Cerebellar nuclear complex (tissue), 1 donor: ENCODE data around the gene TTLL5.
A peak's percentile ranks its signal among the peaks of the same experiment; 100 is the strongest.

Source experiments
- DNase-seq, 2 experiments: peaks; one replicate each; lab custom pipeline; 2025; lab: John Stamatoyannopoulos, UW

Gene TTLL5

DNA sequence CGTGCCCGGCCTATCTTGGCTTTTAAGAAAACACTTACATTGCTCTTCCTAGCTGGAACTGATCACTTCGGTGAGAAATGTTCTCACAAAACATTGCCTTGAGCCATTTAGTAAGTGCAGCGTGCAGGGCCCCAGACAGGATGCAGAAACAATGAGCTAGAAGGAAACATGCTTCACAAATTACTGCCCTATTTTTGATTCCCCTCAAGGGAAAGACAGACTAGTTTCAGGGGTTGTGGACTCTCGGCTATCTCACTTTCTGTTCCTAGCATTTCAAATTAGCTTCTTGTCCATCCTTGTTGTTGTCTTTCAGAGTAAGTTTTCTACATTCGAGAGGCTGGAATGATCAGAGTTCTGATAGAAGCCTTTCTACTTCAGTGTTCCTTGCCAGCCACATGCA lies 299.2 kb downstream of the TTLL5 start:
- no peak for DNase-seq

DNA sequence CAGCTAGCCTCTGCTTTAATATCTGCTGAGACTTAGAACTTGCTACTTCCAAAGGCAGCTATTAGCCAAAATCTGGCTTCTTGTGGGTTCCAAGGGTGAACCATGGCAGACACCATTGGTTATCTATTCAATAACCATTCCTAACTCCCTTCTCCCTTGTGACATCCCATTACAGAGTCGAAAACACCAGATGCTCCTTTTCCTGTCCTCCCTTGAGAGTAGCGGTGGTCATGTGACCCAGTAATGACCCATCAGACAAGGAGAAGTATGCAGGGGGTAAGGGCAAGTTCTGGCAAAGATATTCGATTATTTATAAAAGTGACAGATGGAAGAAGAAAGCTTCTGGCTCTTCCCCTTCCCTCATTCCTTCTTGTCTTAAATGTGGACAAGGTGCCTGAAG lies 300.6 kb downstream of the TTLL5 start:
- no peak for DNase-seq

DNA sequence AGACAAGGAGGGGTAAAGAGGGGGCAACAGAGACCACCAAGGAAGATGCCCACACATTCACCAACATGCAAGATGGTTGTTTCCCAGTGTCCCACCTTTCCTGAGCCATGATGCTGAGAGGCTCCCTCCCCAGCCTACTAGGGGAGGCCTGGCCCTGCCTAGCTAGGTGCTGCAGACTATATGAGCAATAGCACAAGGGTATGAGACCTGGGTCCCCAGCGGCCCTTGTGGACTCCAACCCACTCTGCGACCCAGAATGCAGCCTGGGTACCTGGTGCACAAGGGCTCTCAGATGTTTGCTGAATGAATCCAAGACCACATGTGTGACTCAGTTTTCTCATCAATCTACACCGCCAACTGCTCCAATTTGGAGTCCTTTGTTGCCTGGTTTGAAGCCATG lies 306.8 kb downstream of the TTLL5 start:
- no peak for DNase-seq

DNA sequence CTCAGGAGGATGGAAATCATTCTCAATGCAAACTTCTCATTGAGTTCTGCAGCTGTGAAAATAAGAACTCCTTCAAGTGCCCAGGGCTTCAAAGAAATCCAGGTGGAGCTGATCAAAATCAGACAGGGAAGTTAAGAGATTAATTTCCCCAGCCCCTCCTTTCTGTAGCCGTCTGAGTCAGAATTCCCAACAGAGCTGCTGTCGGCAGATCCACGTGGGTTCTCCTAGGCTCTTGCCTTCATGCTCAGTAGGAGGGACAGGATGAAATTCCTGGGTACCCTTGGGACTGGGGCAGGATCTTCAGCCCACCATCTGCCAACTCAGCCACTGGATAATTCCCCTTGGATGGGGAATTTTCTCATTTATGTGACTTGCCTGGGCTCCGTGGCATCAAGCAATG lies 307.4 kb downstream of the TTLL5 start:
- no peak for DNase-seq

DNA sequence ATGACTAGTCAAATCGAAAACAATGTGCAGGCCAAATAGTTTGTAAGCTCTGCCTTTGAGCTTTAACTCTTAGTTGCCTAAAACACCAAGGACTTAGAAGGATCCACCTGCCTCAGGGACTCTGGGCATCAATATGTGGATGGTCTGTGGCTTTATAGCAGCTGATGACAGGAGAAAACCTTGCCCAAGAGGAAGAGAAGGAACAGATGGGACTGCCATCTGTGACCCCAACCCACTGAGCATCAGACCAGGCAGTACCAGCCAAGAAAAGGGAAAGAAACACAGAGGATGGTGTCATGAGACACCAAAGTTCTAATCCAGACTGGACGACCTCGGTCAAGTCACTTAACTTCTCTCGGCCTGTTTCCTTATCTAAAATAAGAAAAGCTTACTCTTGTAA lies 308.1 kb downstream of the TTLL5 start:
- peak in 1 of 2 experiments; percentile 8 for DNase-seq

DNA sequence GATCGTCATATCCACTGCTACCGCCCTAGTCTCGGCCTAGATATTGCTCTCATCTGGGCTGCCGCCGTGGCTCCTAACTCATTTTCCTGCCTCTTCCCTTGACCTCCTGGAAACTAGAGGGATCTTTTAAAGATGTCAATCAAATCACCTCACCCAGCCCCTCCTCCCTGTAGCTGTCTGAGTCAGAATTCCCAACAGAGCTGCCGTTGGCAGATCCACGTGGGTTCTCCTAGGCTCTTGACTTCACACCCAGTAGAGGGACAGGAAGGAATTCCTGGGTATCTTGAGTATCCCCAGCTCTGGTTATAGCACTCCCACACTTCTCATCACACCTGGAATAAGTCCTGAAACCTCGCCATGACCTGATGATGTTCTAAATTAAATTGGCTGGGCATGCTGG lies 308.8 kb downstream of the TTLL5 start:
- DNase-seq, result no peak

DNA sequence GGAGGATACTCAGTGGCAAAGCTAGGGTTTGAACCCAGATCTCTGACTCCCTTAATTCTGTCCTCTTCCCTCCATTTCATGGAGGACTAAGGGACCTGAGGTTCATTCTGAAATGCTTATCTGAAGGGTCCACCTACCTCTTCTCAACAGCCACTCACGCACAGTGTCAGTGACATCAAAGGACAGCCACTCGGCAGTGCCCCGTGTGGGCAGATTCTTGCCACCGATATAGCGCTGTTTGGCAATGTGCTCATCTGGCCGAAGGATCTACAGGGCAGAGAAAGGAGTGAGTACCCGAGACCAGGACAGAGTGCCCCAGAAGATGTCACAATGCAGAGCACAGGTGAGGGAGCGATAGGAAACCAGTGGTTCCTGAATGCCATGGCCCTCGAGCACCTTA lies 309.9 kb downstream of the TTLL5 start:
- no peak for DNase-seq

DNA sequence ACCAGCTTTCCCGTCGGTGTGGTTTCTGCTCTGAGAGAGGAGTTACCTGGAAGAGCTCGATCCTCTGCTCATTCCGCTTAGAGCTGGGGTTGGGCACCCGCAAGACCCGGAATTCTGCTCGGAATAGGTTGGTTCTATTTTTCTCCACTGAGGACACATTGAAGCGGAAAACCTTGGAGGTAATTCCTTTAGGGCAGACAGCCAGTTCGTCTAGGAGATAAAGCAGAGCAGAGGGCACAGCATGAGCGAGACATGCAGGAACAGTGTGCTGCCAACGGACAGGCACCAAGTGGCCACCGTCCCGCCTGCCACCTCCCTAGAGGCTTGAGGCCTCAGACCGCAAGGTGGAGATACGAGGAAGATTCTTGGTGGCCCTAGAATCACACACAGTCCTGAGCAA lies 310.5 kb downstream of the TTLL5 start:
- peak in 1 of 2 experiments; percentile 40 for DNase-seq

DNA sequence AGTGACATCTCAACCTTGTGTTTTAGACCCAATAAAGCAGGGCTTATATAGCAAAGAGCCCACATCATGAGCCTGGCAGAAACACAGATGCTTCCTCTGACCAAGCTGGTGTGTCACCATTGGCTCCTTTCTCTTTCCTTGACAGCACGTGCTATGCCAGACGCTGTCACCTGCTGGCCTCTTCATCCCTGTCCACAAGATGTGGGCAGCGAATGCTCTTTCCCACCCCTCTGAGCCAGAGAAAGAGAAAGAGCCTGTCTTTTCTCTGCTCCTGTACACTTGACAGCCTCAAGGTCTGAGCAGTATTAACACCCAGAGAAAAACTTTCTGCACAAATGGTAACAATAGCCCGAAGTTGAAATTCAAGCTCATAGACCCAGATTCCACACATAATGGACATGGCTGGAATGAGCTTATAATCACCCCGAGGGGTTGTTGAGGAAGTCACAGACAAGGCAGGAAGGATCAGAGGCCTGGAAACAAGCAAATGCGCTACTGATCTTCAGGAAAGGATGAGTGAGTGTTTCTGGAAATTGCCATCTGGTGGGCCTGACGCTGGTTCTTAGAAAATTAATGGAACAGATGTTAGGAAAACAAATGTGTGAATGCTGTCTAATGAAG lies 311.9 kb downstream of the TTLL5 start:
- no peak for DNase-seq

DNA sequence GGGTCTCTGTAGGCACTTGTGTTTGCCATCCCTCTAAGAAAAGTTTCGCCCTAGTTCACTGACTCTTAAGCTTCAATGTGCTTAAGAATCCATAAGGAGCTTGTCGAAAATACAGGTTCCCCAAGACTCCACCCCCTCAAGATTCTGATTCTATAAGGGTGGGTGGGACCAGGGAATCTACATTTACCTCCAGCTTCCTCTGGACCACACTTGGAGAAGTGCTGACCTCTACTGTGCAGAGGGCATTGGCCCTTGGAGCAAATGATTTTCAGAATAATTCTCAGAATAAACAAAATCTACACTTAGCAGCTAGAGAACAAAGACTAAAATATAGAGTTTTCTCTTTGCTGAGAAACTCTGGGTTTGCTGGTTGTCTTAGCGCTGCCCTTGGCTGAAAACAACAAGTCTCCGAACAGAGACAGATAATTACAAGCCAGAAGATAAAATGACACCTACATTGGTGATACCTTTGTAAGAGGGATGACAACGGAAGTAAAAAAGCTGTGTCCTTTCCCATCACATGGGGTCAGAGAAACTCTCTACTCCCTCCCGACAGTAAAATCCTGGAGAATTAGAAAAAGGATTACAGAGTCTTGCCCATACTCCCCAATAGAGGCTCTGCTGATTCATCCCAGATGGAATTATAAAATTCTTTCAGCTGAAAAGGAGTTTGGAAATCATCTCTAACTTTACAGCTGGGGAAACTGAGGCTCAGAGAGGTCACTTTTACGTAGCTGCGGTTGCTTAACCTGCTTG lies 316.0 kb downstream of the TTLL5 start:
- DNase-seq, result no peak

DNA sequence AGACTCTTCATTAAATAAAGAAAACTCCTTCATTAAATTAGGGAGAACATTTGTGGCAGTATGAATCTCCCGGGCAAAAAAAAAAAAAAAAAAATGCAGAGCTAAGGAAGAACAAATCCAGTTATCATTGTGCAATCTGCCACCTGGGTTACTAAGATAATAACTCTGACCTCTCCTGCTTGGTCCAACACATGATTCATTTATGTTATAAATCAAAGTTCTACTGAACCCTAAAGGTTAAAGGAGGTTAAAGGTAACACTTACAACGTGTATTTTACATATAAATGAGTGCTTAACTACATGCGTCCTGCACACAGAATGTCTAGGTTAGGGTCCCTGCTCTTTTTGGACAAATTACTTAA lies 316.5 kb downstream of the TTLL5 start:
- DNase-seq, result no peak

DNA sequence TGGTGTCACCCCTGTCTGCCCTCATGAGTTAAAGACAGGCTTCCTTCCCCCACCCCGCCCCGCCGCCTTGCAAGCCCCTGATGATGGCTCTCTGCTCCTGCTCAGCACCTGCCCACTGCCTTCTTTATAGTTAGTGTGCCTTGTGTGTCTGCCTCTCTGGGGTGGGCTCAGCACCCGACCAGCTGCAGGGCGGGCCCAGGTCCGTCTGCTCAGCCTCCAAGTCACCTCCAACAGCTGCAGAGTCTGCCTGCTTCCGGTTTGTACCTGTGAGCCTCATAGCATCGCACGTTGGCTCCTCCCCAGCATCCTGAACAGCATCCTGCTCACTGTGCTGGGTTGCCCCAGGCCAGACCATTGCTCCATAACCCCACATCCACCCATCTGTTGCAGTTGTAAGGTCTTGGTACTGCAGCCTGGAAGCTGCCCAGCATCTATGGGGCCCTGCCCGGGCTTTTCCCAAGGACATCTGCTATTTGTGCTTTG lies 317.2 kb downstream of the TTLL5 start:
- no peak for DNase-seq

DNA sequence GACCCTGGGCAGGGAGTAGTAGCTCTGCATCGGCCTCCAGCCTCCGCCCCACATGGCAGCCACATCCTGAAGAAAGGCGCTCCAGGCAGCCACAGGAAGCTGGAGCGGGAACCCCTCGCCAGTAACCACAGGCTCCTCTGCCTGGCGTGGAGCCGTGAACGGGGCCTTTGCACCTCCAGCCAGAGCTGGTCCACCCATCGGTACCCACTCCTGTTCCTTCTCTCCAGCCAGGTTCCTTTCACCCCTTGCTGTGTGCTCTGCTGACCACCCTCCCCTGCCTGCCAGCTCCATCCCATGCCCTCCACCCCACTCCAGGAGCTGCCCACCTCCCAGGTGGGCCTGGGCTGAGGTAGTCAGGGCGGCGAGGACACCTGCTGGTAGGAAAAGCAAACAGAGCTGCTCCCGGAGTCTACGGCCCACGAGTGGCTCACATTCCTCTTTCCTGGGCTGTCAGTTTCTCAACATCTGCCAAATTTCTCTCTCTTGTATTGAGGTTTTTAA lies 318.1 kb downstream of the TTLL5 start:
- DNase-seq, result no peak

DNA sequence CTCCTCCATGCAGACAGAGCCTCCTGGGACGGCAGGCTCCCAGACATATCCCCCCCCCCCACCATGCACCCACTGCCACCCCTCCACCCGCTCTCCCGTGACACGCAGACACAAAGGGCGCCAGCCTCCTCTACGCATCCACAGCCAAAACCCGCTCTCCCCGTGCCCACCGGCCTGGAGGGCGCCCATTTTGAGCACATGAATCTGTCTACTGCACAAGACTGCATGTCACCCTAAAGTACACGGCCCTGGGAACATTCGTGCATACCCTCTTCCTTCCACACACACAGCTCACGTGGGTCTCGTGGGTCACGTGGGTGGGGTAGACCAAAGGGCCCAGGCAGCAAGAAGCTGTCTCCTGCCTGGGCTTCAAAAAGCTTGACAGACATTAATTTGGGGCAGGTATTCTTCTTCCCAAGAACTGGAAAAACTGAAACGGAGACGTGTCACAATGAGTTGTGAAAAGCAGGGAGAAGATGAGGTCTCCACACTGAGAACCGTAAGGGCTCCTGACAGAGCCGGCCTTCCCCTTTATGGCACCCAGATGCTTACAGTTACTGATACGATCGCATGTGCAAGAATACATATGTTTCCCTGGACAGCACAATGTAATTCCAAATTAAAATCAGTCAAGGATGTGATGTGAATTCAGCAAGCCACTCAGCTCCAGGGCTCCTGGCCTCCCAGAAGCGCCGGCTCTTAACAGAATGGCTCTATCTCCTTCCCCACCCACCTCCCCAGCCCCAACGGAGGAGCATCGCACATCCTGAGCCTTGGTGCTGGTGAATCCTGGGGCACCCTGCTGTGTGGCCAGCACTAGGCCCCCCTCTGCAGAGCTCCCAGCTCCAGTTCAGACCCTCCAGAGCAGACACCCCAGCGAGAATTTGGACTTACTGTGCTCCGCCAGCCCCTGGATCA lies 318.9 kb downstream of the TTLL5 start:
- no peak for DNase-seq

DNA sequence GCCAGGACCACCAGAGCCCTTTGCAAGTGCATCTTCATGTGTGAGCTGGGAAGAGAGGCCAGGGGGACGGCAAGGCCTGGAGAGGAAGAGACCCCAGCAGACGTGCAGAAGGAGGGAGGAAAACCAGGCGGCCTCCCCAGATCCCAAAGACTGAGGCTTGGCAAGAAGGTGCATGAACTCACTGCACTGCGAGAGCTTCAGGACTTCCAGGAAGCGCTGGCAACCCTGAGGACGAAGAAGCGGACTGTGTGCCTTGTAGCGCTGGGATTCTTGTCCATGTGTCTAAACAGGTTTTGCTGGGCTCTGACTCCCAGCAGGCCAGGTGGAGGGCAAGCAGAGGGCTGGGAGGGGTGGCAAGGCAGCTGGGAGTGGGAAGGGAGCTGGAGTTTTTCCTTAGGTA lies 319.8 kb downstream of the TTLL5 start:
- DNase-seq, result no peak

DNA sequence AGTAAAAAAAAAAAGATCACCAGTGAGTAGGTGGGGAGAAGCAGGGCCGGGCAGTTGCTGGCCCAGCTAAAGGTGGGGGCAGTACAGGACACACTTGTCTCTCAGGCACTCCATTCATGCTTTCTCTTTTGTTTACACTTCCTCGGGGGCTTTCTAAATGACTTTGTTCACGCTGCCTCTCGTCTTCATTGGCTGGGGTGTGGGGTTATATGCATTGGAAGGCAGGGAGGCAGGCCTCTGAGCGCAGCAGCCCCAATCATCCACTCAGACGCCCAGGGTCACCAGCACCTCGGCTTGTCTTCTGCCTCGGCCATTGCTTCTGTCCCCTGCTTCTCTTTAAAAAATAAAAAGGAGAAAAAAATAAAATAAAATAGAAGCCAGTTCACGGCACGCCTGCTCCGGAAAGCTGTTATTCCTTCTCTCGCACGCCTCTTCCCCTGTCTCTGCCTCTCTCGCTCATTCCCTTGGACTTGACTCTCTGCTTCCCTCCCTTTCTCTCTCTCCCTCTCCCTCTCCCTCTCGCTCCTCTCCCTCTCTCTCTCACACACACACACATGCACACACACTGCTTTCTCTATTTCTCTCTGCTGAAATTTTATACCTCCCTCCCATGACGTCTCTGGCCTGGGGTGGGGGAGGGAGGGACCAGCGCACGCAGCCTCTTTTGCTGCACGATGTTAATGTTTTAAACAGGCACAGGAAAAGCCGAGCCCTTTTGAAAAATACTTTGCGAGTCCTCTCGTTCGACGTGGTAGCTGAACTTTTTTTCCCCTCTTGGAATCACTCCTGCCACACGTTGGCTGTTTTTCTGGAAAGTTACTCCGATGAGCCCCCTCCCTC lies 320.6 kb downstream of the TTLL5 start, which contains the start of gene TGFB3:
TGFB3 (minus strand) TSS at position 570 of the 840 bp plus-strand sequence. CDS start 1,102 bp downstream, outside the sequence.
- no peak for DNase-seq

DNA sequence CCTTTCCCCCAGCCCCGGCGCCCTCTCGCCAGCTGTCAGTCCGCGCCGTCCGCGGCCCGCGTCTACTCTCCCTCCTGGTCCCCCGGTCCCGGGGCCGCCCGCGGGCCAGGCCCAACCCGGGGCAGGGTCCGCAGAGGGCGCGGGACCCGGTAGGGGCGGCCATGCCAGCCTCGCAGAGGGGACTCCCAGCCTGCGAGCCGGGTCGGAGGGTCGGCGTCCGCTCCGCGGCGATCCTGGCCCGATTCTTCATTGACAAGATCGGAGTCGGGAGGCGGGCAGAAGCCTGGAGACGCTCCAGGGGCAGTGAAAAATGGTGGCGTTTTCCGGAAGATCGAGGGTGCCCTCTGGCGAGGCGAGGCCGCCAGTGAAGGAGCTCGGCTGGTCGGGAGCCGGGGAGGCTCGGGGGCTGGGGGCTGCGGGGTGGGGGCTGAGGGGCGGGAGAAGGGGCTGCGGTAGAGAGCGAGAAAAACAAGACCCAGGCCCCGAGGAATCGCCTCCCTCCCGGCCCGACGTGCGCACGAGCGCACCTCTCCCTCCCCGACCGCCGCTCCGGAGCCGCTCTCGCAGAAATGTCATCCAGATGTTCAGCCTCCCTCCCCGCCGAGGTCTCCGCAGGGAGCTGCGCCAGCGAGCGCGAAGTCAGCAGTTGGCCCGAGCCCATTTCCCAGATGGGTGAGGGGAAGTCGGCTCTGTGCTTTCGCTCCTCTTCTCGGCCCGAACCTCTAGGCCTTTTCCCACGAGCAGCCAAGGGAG lies 321.4 kb downstream of the TTLL5 start:
- DNase-seq, result peak in 1 of 2 experiments; percentile 2

DNA sequence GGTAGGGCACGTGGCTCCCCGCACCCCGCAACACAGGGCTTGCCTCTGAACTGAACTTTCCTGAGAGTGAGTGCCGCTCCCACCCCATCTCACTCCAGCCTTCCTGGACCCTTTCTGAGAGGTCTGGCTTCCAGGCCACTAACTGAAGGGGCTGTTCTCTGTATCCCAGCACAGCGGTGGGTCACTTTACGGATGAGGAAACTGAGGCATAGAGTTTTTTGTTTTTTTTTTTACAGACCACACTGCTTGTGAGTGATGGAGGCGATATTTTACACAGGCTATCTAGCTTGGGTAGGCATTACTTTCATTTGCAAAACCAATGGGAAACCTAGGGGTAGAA lies 321.9 kb downstream of the TTLL5 start:
- DNase-seq, result no peak

DNA sequence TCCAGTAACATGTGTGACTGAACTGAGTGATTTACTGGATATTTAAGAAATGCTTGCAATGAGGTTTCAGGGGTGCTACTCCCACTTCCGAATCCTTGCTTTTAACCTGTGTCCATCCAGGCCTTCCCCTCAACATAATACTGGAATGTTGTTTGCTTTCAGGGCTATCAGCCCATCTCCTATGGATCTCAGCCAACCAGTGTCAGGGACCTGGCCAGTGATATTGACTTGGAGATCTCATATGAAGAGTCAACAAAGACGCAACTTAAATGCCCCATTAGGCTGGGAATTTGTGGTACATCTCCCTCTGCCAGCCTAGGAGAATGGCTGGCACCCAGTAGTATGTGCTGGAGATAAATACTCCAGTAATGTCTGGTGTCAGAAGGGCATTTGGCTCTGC lies 323.6 kb downstream of the TTLL5 start:
- no peak for DNase-seq

DNA sequence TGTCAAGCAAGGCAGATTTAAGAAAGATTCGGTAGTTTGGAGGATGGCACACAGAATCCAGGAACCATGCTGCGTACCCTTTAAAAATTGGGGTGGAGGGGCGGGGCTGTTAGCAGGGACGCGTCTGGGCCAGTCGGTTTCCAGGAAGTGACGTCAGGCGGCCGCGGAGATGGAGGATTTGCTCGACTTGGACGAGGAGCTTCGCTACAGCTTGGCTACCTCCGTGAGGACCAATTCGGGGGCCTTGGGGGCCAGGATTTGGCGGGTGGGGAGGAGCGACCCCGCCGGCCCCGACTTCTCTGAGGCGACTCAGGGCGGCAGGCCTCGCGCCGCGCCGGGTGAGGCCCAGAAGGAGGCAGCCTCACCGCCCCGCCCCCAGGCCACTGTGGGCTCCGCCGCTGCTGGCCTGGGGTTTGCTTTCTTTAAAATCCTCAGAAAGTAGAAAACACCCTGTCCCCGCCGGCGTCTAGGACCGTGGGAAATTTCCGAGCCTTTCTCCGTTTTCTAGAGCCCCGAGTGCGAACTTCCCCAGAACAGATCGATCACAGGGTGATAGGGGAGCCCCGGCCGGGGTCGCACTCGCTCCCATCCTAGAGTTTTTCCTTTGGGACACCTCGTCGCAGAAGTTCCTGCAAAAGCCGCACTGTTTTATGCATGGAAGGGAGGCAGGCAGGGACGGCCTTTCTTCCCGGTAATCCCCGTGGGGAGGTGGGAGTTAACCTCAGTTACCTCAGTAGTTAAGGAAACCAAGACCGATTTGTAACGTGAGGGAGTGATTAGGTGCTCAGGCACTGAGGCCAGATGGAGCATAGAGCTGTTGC lies 324.8 kb downstream of the TTLL5 start, which contains the start of gene IFT43:
IFT43 (plus strand) TSS at position 146 of the 821 bp plus-strand sequence; CDS start at position 170, 24 bp downstream.
- DNase-seq, result peak; percentile 70 to 73
